MCF 10A (cell line): ENCODE data around the gene ZBTB34. TPM values are rescaled to one million over a fixed set of nuclear protein-coding genes. Genes with fewer than 3 reads are reported as not detected.
A peak's percentile ranks its signal among the peaks of the same experiment; 100 is the strongest.

Source experiments
- BruUV-seq: library from RNA; stranded (reverse); fragments of 400-500 nt; replicated peaks from 2 replicates; lab custom pipeline; 2021; lab: Mats Ljungman, UMichigan
- CTCF ChIA-PET: fragments of 300-600 bp; sonication (Branson Sonifier 250); formaldehyde crosslinking; extraction: SDS; loops from one replicate; lab custom pipeline; 2021; ENCODE audit warnings: antibody characterized with exemption, inconsistent platforms; lab: Yijun Ruan, JAX
- POLR2A ChIA-PET: fragments of 300-600, 350-650 bp; sonication (Branson Sonifier 250); formaldehyde crosslinking; extraction: SDS; loops from one replicate; lab custom pipeline; 2020; ENCODE audit warnings: antibody characterized with exemption, inconsistent platforms; lab: Yijun Ruan, JAX
- DNase-seq: peaks from one replicate; pipeline ENCODE4 v3.0.0-alpha.2; 2018; ENCODE audit not compliant: unreplicated experiment
- H3K27ac Mint-ChIP-seq: one replicate; pipeline ENCODE4 v1.8.0; 2022; ENCODE audit warnings: mild to moderate bottlenecking, low read depth, mixed read lengths; ENCODE audit not compliant: unreplicated experiment
- H3K27me3 Mint-ChIP-seq: one replicate; pipeline ENCODE4 v1.8.0; 2022; ENCODE audit warnings: mixed read lengths; ENCODE audit not compliant: insufficient read depth, unreplicated experiment
- H3K36me3 Mint-ChIP-seq: one replicate; pipeline ENCODE4 v1.8.0; 2022; ENCODE audit warnings: mild to moderate bottlenecking, moderate library complexity, mixed read lengths; ENCODE audit not compliant: insufficient read depth, unreplicated experiment
- H3K4me1 Mint-ChIP-seq: one replicate; pipeline ENCODE4 v1.8.0; 2022; ENCODE audit warnings: mixed read lengths; ENCODE audit not compliant: insufficient read depth, unreplicated experiment
- H3K4me3 Mint-ChIP-seq: one replicate; pipeline ENCODE4 v1.8.0; 2022; ENCODE audit warnings: mild to moderate bottlenecking, moderate library complexity, mixed read lengths; ENCODE audit not compliant: unreplicated experiment
- H3K9me3 Mint-ChIP-seq: one replicate; pipeline ENCODE4 v1.8.0; 2022; ENCODE audit warnings: mixed read lengths; ENCODE audit not compliant: unreplicated experiment
- intact Hi-C: fragments of 100-400 bp; cut with micrococcal nuclease; formaldehyde crosslinking; loops from 2 replicates; pipeline ENCODE4 v1.14.1; 2022
- total RNA-seq: library from RNA; stranded (reverse); gene quantifications from 2 replicates; pipeline ENCODE4 v1.2.3, GENCODE V29; 2022
- TF ChIP-seq, protein P1 (sequence below): fragments of 200-600 bp; IDR thresholded peaks from one replicate; pipeline ENCODE4 v1.8.0; 2022; ENCODE audit warnings: antibody characterized with exemption, mild to moderate bottlenecking; ENCODE audit not compliant: unreplicated experiment

Gene ZBTB34
- total RNA-seq, 1 experiment from 2014 or later, result 4.6 TPM

DNA sequence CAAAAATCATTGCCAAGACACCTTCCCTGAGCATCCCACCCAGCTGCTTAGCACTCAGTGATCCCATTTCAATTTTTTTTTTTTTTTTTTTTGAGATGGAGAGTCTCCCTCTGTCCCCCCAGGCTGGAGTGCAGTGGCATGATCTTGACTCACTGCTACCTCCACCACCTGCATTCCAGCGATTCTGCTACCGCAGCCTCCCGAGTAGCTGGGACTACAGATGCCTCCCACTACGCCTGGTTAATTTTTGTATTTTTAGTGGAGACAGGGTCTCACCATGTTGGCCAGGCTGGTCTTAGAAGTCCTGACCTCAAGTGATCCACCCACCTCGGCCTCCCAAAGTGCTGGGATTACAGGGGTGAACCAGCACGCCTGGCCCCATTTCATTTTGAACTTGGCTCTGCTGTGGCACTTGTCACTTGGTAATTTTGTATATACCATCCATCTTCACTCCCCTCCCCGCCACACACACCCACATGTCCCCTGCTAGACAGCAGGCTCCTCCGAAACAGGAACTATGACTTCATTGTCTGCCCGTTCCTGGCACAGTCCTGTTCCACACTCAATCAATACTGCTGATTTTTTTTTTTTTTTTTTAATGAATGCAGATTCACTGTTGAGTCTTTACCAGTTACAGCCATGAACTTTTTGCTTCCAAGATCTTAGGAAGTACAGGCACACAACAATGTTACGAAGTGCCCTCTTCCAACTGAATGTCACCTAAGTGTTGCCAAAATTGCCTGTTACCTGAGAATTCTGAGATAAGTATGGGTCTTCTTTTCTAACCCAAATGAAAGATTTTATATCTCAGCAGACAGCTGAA, 17.3 kb upstream of the ZBTB34 start:
- ChIA-PET POLR2A (interaction anchor here (0.9 to 1.3 kb wide), 3 partner anchors 12 to 20 kb away, joined by 3 to 4 read pairs (median 3); no protein-coding TSS in a partner anchor), CTCF (interaction anchor here (0.7 to 1.7 kb wide), 5 partner anchors 11 to 212 kb away, joined by 3 to 4 read pairs (median 4); no protein-coding TSS in a partner anchor)
- Mint-ChIP-seq H3K4me3 (no peak overlapping the region), H3K4me1 (peaks cover 16% of the 10 kb centered on the region), H3K36me3 (peaks cover 30% of the 10 kb centered on the region), H3K27ac (no peak overlapping the region), H3K9me3 (no peaks in the 10 kb centered on the region), H3K27me3 (no peaks in the 10 kb centered on the region)
- intact Hi-C loops, result no loop called here
- DNase-seq, result no peak
- TF ChIP-seq, protein P1, sequence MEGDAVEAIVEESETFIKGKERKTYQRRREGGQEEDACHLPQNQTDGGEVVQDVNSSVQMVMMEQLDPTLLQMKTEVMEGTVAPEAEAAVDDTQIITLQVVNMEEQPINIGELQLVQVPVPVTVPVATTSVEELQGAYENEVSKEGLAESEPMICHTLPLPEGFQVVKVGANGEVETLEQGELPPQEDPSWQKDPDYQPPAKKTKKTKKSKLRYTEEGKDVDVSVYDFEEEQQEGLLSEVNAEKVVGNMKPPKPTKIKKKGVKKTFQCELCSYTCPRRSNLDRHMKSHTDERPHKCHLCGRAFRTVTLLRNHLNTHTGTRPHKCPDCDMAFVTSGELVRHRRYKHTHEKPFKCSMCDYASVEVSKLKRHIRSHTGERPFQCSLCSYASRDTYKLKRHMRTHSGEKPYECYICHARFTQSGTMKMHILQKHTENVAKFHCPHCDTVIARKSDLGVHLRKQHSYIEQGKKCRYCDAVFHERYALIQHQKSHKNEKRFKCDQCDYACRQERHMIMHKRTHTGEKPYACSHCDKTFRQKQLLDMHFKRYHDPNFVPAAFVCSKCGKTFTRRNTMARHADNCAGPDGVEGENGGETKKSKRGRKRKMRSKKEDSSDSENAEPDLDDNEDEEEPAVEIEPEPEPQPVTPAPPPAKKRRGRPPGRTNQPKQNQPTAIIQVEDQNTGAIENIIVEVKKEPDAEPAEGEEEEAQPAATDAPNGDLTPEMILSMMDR, result no peak
- no TSS peak for BruUV-seq

DNA sequence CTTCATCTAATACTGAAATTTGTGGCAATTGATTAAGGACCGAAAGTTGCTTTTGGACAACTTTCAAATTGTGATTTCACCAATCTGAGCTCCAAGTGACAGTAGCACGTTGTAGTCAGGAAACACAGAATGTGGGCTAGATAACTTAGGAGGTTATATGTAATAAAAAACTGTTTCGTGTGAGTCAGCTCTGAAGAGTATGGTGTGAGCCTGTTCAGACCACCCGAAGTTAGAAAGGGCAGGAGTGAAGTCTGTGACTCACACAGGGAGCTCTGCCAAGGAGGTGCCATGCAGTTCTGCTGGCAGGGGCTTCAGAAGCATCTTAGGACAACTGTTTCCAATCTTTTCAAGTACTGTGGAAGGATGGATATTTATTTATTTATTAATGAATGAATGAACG, 16.4 kb upstream of the ZBTB34 start:
- Mint-ChIP-seq H3K4me3 (no peak overlapping the region), H3K36me3 (peaks cover 21% of the 10 kb centered on the region), H3K27me3 (no peaks in the 10 kb centered on the region), H3K9me3 (no peaks in the 10 kb centered on the region), H3K27ac (no peak overlapping the region), H3K4me1 (peaks cover 16% of the 10 kb centered on the region)
- peak; percentile 86 for DNase-seq
- ChIA-PET POLR2A (interaction anchor here (0.7 to 1.3 kb wide), 4 partner anchors 13 to 29 kb away, joined by 3 to 4 read pairs (median 3); no protein-coding TSS in a partner anchor), CTCF (interaction anchor here (0.6 to 1.7 kb wide), 5 partner anchors 12 to 140 kb away, joined by 3 to 4 read pairs (median 3); no protein-coding TSS in a partner anchor)
- TF ChIP-seq, protein P1, result no peak
- no TSS peak for BruUV-seq
- intact Hi-C loops, result no loop called here

DNA sequence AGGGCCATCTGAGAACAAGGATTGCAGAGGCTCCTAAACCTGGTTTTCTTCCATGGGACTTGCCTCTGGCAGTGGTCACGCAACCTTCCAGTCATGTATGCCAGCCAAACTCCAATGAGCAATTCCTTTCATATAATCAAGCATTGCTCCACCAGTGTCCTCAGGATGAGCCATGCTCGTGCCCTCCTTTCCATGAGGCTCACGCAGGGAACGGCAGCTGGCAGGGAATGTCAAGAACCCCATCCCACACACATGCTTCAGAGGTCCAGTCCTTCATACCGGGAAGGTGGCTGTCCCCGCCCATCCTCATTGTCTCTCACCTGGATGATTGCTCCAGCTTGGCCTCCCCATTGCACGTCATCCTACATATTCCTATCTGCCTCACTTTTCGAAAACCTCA, 13.4 kb upstream of the ZBTB34 start:
- no peaks in the 10 kb centered on the region for H3K36me3 Mint-ChIP-seq
- TF ChIP-seq, protein P1, result no peak
- peaks cover 16% of the 10 kb centered on the region for H3K4me1 Mint-ChIP-seq
- peaks cover 10% of the 10 kb centered on the region for H3K27me3 Mint-ChIP-seq
- ChIA-PET POLR2A (interaction anchor here (0.6 to 1.2 kb wide), 4 partner anchors 10 to 67 kb away, joined by 3 to 4 read pairs (median 3); partner anchors contain the start of gene ZBTB34), CTCF (interaction anchor here (1.8 kb wide), 1 partner anchor 12 kb away, joined by 8 read pairs; the partner anchor contains the start of gene ZBTB34)
- H3K9me3 Mint-ChIP-seq, result no peaks in the 10 kb centered on the region
- H3K27ac Mint-ChIP-seq, result no peak overlapping the region
- BruUV-seq, result no TSS peak
- intact Hi-C loops, result no loop called here
- H3K4me3 Mint-ChIP-seq, result no peak overlapping the region
- peak; percentile 10 for DNase-seq
